ENCODE results near the gene MGLL. TPM values are rescaled to one million over a fixed set of nuclear protein-coding genes. Genes with fewer than 3 reads are reported as not detected.

Gene MGLL
- total RNA-seq, 1 experiment from 2014 or later: 0.94 TPM

DNA sequence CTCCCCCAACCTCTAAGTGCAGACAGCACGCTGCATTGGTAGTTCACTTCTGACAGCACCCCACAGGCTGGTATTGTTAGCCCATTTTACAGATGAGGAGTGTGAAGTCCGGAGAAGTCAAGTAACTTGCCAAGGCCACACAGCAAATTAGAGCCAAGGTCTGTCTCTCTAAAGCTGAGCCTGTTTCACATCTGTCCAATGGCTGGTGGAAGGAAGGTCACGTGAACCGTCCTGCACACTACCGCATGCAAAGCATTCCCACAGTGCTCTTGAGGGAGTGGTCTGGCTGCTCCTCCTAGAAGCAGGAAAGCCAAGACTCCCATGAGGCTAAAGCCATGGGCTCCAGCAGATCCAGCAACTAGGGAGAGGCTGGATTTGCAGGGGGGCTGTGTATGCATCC lies 50.0 kb downstream of the MGLL start:
- H3K4me1 Mint-ChIP-seq: no peaks in the 10 kb centered on the region

More for the DNA sequence above, 50.0 kb downstream of the MGLL start:
- TF ChIP-seq ZNF317 (CRISPR knock-in tag; IDR thresholded peaks at IDR 0.05; ENCODE audit: borderline replicate concordance, low read depth): no peak
- no peak for TF ChIP-seq ELF4 (CRISPR knock-in tag; IDR thresholded peaks at IDR 0.05; ENCODE audit: low read depth)
- TF ChIP-seq, protein P1, sequence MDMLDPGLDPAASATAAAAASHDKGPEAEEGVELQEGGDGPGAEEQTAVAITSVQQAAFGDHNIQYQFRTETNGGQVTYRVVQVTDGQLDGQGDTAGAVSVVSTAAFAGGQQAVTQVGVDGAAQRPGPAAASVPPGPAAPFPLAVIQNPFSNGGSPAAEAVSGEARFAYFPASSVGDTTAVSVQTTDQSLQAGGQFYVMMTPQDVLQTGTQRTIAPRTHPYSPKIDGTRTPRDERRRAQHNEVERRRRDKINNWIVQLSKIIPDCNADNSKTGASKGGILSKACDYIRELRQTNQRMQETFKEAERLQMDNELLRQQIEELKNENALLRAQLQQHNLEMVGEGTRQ (CRISPR knock-in tag; IDR thresholded peaks at IDR 0.05): no peak
- TF ChIP-seq PRDM15 (CRISPR knock-in tag; IDR thresholded peaks at IDR 0.05): no peak
- TF ChIP-seq, protein P2, sequence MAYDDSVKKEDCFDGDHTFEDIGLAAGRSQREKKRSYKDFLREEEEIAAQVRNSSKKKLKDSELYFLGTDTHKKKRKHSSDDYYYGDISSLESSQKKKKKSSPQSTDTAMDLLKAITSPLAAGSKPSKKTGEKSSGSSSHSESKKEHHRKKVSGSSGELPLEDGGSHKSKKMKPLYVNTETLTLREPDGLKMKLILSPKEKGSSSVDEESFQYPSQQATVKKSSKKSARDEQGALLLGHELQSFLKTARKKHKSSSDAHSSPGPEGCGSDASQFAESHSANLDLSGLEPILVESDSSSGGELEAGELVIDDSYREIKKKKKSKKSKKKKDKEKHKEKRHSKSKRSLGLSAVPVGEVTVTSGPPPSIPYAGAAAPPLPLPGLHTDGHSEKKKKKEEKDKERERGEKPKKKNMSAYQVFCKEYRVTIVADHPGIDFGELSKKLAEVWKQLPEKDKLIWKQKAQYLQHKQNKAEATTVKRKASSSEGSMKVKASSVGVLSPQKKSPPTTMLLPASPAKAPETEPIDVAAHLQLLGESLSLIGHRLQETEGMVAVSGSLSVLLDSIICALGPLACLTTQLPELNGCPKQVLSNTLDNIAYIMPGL (CRISPR knock-in tag; IDR thresholded peaks at IDR 0.05): no peak
- no peak for TF ChIP-seq NFATC4 (CRISPR knock-in tag; IDR thresholded peaks at IDR 0.05)
- no peak for TF ChIP-seq MAX (CRISPR knock-in tag; IDR thresholded peaks at IDR 0.05)
- no peak for TF ChIP-seq SMAD4 (CRISPR knock-in tag; IDR thresholded peaks at IDR 0.05)
- no peak for TF ChIP-seq FOXK1 (CRISPR knock-in tag; IDR thresholded peaks at IDR 0.05)
- no peak for TF ChIP-seq FOXP1 (CRISPR knock-in tag; IDR thresholded peaks at IDR 0.05; ENCODE audit: borderline replicate concordance)
- TF ChIP-seq, protein P3, sequence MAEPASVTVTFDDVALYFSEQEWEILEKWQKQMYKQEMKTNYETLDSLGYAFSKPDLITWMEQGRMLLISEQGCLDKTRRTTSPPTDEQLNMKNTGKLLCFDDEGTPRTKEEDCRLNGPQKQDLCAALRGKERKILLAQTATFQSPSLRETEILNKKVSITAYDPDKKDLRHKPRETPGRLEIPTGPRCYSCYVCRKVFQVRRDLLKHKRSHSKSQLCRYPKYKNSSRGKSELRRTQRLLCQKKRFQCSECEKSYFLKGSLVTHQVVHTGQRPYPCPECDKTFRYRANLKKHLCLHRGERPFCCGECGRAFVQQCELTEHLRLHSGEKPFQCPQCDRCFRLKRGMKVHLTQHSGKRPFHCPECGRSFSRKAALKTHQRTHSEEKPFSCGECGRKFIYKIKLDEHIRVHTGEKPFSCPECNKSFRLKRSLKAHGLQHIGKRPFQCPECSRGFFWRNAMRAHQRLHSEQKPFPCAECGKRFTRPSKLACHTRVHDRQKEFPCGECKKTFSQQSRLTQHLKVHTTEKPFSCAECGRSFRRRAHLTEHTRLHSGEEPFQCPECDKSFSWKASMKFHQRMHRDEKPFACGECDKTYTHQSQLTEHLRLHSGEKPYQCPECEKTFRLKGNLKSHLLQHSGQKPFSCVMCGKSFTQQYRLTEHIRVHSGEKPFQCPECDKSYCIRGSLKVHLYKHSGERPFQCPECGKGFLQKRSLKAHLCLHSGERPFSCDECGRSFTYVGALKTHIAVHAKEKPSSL (CRISPR knock-in tag; conservative IDR thresholded peaks at IDR 0.05): no peak
- TF ChIP-seq, protein P4, sequence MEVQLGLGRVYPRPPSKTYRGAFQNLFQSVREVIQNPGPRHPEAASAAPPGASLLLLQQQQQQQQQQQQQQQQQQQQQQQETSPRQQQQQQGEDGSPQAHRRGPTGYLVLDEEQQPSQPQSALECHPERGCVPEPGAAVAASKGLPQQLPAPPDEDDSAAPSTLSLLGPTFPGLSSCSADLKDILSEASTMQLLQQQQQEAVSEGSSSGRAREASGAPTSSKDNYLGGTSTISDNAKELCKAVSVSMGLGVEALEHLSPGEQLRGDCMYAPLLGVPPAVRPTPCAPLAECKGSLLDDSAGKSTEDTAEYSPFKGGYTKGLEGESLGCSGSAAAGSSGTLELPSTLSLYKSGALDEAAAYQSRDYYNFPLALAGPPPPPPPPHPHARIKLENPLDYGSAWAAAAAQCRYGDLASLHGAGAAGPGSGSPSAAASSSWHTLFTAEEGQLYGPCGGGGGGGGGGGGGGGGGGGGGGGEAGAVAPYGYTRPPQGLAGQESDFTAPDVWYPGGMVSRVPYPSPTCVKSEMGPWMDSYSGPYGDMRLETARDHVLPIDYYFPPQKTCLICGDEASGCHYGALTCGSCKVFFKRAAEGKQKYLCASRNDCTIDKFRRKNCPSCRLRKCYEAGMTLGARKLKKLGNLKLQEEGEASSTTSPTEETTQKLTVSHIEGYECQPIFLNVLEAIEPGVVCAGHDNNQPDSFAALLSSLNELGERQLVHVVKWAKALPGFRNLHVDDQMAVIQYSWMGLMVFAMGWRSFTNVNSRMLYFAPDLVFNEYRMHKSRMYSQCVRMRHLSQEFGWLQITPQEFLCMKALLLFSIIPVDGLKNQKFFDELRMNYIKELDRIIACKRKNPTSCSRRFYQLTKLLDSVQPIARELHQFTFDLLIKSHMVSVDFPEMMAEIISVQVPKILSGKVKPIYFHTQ (CRISPR knock-in tag; IDR thresholded peaks at IDR 0.05): no peak
- H3K4me3 Mint-ChIP-seq: no peak overlapping the region
- no peaks in the 10 kb centered on the region for H3K27me3 Mint-ChIP-seq (ENCODE audit: low read depth)
- H3K27ac Mint-ChIP-seq: no peak overlapping the region
- ATAC-seq (no peak), DNase-seq (ENCODE audit: low spot score) (no peak)
- POLR2A ChIA-PET: no interaction called here
- CTCF ChIA-PET: interaction anchor here (1.0 kb wide), 1 partner anchor 72 kb away, joined by 3 read pairs; no protein-coding TSS in a partner anchor
- H3K9me3 Mint-ChIP-seq: peaks cover 8% of the 10 kb centered on the region
- H3K36me3 Mint-ChIP-seq: 0 out of 2 replicates have a peak, but pooled peaks cover 4% of the 10 kb centered on the region
